Activated CD4-positive, alpha-beta T cell treated with anti-CD3 and anti-CD28 coated beads for 1 hour (primary cell): ENCODE data around the gene RHOJ.
"Not testable (repeated sequence)": the region's sequence is repeated elsewhere in the genome, so short reads cannot be mapped to it uniquely, and the experiment has no call there.

Source experiments
- DNase-seq: peaks from one replicate; pipeline ENCODE4 v3.0.0-alpha.2; 2020

Gene RHOJ

GRCh38 chr14:63204407-63205043, at the start of gene RHOJ:
Gene RHOJ (plus strand): TSS chr14:63204443. CDS start chr14:63204870, 427 bp downstream.
- no peak for DNase-seq

GRCh38 chr14:63155511-63156185, 48.6 kb upstream of the RHOJ start:
- DNase-seq: no peak

- DNase-seq: no peak
These were observed 47.0 kb upstream of the RHOJ start for GRCh38 chr14:63157195-63157594.

DNA sequence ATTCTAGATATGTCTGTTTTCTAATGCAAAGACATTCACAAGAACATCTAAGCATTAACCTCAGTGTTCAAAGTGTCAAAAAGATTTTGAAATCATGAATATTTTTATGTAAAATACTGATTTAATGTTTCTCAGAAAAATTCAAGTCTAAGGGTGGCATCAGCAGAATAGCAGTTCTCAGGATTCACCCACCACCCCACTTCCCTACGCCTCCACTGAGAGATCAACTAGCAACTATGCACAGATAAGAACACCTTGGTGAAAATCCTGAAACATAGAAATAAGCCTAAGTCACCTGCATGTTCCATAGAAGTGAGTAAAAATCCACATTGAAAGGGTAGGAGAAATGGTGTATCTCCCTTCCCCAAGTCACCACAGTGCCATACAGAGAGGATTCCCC, 40.9 kb upstream of the RHOJ start:
- no peak for DNase-seq

GRCh38 chr14:63164108-63164683, 40.0 kb upstream of the RHOJ start:
- DNase-seq: no peak

- not testable (repeated sequence) for DNase-seq
These were observed 39.0 kb upstream of the RHOJ start for GRCh38 chr14:63165267-63165666.

- DNase-seq: no peak
These were observed 37.2 kb upstream of the RHOJ start for GRCh38 chr14:63167044-63167443.

- DNase-seq: no peak
These were observed 29.5 kb upstream of the RHOJ start for GRCh38 chr14:63174760-63175191.

DNA sequence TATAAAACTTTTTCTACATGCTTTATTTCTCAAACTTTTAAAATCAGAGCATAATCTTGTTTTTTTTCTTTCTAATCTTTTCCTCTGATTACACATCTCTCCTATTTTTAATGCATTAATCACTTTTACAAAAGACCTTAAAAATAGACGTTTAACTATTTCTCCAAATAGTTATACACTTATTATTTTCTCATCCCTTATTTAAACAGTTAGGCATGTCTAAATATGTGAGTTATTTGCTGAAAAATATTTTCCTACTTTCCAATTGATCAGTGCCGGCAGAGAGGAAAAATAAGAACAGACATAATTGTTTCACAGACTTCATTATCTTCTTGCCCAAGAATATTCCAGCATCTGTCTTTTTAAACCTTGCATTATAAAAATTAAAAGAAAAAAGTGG, 28.7 kb upstream of the RHOJ start:
- no peak for DNase-seq

DNA sequence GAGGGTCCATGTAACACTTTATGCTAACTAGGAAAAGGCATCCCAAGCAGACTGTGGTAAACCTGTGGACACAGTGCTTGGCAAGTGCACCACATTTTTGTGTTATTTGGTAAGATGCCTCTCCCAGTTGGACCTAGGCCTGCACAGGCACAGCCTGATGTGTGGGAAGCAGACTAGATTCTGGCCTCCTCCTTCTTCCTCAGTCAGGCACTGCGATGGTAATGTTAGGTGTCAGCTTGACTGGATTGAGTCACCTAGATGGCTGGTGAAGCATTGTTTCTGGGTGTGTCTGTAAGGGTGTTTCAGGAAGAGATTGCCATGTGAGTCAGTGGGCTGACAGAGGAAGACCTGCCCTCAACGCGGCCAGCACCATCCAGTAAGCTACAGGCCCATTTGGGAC, 25.3 kb upstream of the RHOJ start:
- no peak for DNase-seq

DNA sequence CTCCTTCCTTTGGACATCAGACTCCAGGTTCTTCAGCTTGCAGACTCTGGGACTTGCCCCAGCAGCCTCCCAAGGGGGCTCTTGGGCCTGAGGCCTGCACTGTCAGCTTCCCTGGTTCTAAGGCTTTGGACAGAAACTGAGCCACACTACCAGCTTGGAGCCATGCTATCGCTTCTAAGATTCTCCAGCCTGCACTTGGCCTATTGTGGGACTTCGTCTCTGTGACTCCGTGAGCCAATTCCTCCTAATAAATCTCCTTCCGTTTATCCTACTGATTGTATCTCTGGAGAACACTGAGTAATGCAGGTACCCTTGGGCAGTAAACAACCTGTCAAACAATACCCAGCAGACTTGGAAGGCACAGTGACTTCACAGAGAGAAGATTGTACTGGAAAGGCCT, 24.9 kb upstream of the RHOJ start:
- no peak for DNase-seq

GRCh38 chr14:63180011-63180410, 24.2 kb upstream of the RHOJ start:
- DNase-seq: no peak

DNA sequence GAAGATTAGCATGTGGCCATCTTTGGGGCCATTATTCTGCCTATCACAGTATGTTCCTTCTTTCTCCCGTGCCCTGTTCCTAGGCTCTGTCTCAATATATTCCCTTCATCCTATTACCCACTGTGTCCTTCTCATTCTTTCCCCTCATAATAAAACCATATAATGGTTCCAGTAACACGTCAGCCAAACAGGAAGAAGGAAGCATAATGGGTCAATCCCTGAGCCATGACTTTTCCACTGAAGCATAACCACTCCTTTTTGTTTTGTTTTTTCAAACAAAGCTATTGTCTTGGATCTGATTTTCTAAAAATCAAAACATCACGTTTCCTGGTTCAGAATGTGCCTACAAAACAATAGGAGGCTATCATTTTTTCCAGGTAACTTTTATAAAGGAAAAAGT, 21.3 kb upstream of the RHOJ start:
- no peak for DNase-seq

GRCh38 chr14:63186453-63186852, 17.8 kb upstream of the RHOJ start:
- no peak for DNase-seq

- DNase-seq: no peak
These were observed 13.0 kb upstream of the RHOJ start for GRCh38 chr14:63191211-63191610.

- no peak for DNase-seq
These were observed 12.2 kb upstream of the RHOJ start for GRCh38 chr14:63192085-63192484.

DNA sequence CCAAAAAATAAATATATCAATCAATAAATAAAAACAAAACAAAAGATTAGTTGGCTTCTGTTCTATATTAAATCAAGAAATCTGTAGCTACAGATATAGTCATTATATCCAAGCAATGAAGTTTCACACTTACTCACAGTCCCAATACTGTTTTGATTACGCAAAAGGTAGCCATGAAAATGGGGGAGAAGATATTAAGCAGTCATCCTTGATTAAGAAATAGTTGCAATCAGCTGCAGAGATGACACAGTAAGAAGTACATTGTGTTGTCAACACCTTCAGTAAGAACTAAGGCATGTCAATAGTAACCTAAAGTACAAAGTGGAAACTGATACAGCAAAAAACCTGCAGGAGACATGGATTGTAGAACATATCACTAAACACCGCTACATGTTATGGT, 11.0 kb upstream of the RHOJ start:
- DNase-seq: no peak

GRCh38 chr14:63200035-63200740, 4.1 kb upstream of the RHOJ start:
- no peak for DNase-seq

GRCh38 chr14:63200767-63201166, 3.5 kb upstream of the RHOJ start:
- no peak for DNase-seq

DNA sequence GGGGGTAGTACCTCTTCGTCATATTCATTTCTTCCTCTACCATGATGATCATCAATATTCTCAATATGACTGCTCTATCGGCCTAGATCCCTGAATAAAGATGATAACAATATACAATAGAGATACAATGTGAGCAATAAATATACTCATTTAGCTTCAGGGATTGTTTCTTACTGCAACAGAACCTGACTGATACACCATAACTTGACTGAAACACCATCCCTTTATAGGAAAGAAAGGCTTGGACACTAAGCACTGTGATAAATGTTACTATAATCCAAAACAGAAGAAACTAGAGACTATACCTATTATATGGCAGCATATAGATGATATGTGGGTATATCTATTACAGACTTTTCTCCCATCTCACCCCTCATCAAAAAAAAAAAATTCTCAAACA, 1.2 kb upstream of the RHOJ start:
- no peak for DNase-seq

DNA sequence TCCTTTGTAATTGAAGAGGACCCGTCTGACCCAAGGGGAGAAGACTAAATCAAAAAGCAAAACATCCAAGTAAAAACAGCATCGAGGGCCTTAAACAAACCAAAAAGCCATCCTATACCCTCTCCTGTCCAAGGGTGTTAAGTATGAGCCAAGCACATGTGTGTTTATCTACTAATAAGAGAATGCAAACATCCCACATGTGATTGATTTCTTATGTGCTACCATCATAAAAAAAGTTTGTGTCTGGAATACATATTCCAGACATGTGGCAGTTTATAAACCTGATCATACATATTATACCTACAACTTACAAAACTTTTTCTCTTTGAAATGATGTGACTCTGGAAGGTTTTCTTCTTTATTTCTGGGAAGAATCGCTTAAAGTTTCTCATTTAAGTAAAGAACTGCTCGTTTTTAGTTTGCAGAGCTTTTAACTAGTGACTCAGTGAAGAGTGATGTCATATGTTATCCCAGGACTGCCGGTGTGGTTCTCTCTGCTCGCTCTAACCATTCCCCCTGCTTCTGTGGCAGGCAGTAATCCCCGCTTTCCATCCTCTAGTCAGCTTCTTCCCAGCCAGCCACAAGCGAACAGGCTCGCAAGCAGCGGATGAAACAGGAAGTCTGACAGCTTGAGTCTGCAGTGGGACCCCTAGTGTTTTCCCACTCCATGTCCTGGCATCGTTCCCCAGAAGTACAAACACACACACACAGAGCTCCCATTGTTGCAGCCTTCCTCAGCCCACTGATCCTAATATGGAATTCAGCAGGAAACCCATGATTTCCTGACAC, 431 bp upstream of the RHOJ start:
- no peak for DNase-seq

DNA sequence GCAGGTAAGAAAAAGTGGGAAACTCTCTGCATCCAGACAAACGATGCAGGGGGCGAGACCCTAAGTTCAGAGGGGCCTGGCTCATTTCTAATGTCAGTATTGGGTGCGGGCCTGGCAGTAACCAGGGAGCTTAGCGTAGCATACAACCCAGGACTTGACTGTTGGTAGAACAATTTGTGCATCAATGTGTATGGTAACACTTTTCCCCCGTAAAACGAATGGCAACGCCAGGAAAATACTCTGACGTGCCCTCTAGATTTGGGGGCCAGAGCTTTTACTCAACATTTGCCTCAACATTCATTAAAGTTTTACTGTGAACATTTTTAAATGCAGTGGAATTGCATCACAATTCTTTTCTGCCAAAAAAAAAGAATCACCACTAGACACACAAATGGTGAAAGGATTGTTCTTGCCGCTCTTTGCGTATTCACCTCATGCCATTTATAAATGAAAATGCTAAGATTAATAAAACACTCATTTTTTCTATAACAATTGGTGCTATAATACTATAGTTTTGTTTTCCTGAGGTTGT, 867 bp downstream of the RHOJ start:
- no peak for DNase-seq

GRCh38 chr14:63205866-63206265, 1.6 kb downstream of the RHOJ start:
- DNase-seq: no peak
